WTC11 (cell line): Measurements from ENCODE around the gene ATP5MG. TPM values are rescaled to one million over a fixed set of nuclear protein-coding genes. Genes with fewer than 3 reads are reported as not detected.

Experiments
- ATAC-seq: fragments of 200-7000 bp; cut with Tn5 transposase; 2 replicates; pipeline ENCODE4 v1.10.0; 2021; ENCODE audit warnings: mild to moderate bottlenecking, moderate library complexity
- CTCF ChIA-PET: fragments of 300-600 bp; sonication (Branson Sonifier 250); formaldehyde crosslinking; loops from one replicate; lab custom pipeline; 2021; ENCODE audit warnings: antibody characterized with exemption; lab: Charles Lee
- POLR2A ChIA-PET: fragments of 350-600 bp; sonication (Branson Sonifier 250); formaldehyde crosslinking; loops from one replicate; lab custom pipeline; 2021; ENCODE audit warnings: antibody characterized with exemption; lab: Charles Lee
- DNase-seq: peaks from one replicate; pipeline ENCODE4 v3.0.0; 2021; ENCODE audit warnings: low spot score
- H3K27ac Mint-ChIP-seq: 2 replicates; pipeline ENCODE4 v1.8.0; 2021; ENCODE audit warnings: mixed read lengths
- H3K27me3 Mint-ChIP-seq: 2 replicates; pipeline ENCODE4 v1.8.0; 2021; ENCODE audit warnings: low read depth, mild to moderate bottlenecking, moderate library complexity, mixed read lengths
- H3K36me3 Mint-ChIP-seq: 2 replicates; pipeline ENCODE4 v1.8.0; 2021; ENCODE audit warnings: mixed read lengths
- H3K4me1 Mint-ChIP-seq: 2 replicates; pipeline ENCODE4 v1.8.0; 2022; ENCODE audit warnings: mixed read lengths
- H3K4me3 Mint-ChIP-seq: 2 replicates; pipeline ENCODE4 v1.8.0; 2021; ENCODE audit warnings: mild to moderate bottlenecking, moderate library complexity, mixed read lengths
- H3K9me3 Mint-ChIP-seq: 2 replicates; pipeline ENCODE4 v1.8.0; 2021; ENCODE audit warnings: mixed read lengths
- CREM ChIP-seq: sonication (generic); formaldehyde crosslinking; IDR thresholded peaks from 2 replicates; pipeline ENCODE4 v1.8.1; 2022; ENCODE audit warnings: mild to moderate bottlenecking, missing genetic modification reagents, moderate library complexity
- CTCF ChIP-seq: fragments of 200-600 bp; IDR thresholded peaks from 2 replicates; pipeline ENCODE4 v1.8.0; 2022; ENCODE audit warnings: antibody characterized with exemption
- E2F4 ChIP-seq: sonication (generic); formaldehyde crosslinking; IDR thresholded peaks from 2 replicates; pipeline ENCODE4 v1.8.1; 2022; ENCODE audit warnings: low read depth, mild to moderate bottlenecking, moderate library complexity, missing genetic modification reagents, borderline replicate concordance
- ERG ChIP-seq: fragments of 250-450 bp; sonication (Bioruptor Pico); IDR thresholded peaks from 2 replicates; pipeline ENCODE4 v1.8.0; 2021; ENCODE audit warnings: mild to moderate bottlenecking
- FOXK1 ChIP-seq: sonication (generic); formaldehyde crosslinking; IDR thresholded peaks from 2 replicates; pipeline ENCODE4 v1.8.0; 2022; ENCODE audit warnings: mild to moderate bottlenecking, moderate library complexity, missing genetic modification reagents
- GRHL2 ChIP-seq: fragments of 250-450 bp; sonication (Bioruptor Pico); IDR thresholded peaks from 2 replicates; pipeline ENCODE4 v1.8.0; 2022; ENCODE audit warnings: mild to moderate bottlenecking, moderate library complexity; ENCODE audit not compliant: insufficient replicate concordance, severe bottlenecking
- HMGXB4 ChIP-seq: sonication (generic); formaldehyde crosslinking; IDR thresholded peaks from 2 replicates; pipeline ENCODE4 v1.8.1; 2023; ENCODE audit warnings: mild to moderate bottlenecking, moderate library complexity, missing genetic modification reagents
- IRF2 ChIP-seq: sonication (generic); formaldehyde crosslinking; IDR thresholded peaks from 2 replicates; pipeline ENCODE4 v1.8.0; 2022; ENCODE audit warnings: low read depth, missing genetic modification reagents, borderline replicate concordance
- JAZF1 ChIP-seq: fragments of 250-450 bp; sonication (Bioruptor Pico); IDR thresholded peaks from 2 replicates; pipeline ENCODE4 v1.9.0; 2021; ENCODE audit warnings: moderate library complexity, mild to moderate bottlenecking, inconsistent platforms
- NR2C2 ChIP-seq: sonication (generic); formaldehyde crosslinking; IDR thresholded peaks from 2 replicates; pipeline ENCODE4 v1.8.0; 2022; ENCODE audit warnings: mild to moderate bottlenecking, missing genetic modification reagents
- SOX15 ChIP-seq: fragments of 250-450 bp; sonication (Bioruptor Pico); IDR thresholded peaks from 2 replicates; pipeline ENCODE4 v1.9.0; 2021; ENCODE audit warnings: mild to moderate bottlenecking
- TCF7 ChIP-seq: sonication (generic); formaldehyde crosslinking; IDR thresholded peaks from 2 replicates; pipeline ENCODE4 v1.8.0; 2022; ENCODE audit warnings: mild to moderate bottlenecking, low read depth, missing genetic modification reagents, moderate library complexity
- ZNF232 ChIP-seq: sonication (generic); formaldehyde crosslinking; IDR thresholded peaks from 2 replicates; pipeline ENCODE4 v1.8.0; 2022; ENCODE audit warnings: mild to moderate bottlenecking, missing genetic modification reagents
- ZNF263 ChIP-seq: sonication (generic); formaldehyde crosslinking; IDR thresholded peaks from 2 replicates; pipeline ENCODE4 v1.8.1; 2022; ENCODE audit warnings: low read depth, mild to moderate bottlenecking, moderate library complexity, missing genetic modification reagents
- total RNA-seq: library from RNA; stranded (reverse); gene quantifications from 3 replicates; pipeline ENCODE4 v1.2.3, GENCODE V29; 2021
- TF ChIP-seq, protein P1 (sequence below): sonication (generic); formaldehyde crosslinking; IDR thresholded peaks from 2 replicates; pipeline ENCODE4 v1.8.1; 2023; ENCODE audit warnings: mild to moderate bottlenecking, missing genetic modification reagents
- TF ChIP-seq, protein P2 (sequence below): sonication (generic); formaldehyde crosslinking; IDR thresholded peaks from 2 replicates; pipeline ENCODE4 v1.8.1; 2023; ENCODE audit warnings: mild to moderate bottlenecking, missing genetic modification reagents
- TF ChIP-seq, protein P3 (sequence below): sonication (generic); formaldehyde crosslinking; conservative IDR thresholded peaks from 2 replicates; pipeline ENCODE4 v1.8.1; 2023; ENCODE audit warnings: mild to moderate bottlenecking, low read depth, missing genetic modification reagents, moderate library complexity
- TF ChIP-seq, protein P4 (sequence below): sonication (generic); formaldehyde crosslinking; IDR thresholded peaks from 2 replicates; pipeline ENCODE4 v1.8.0; 2022; ENCODE audit warnings: missing genetic modification reagents

Gene ATP5MG
- total RNA-seq, 1 experiment from 2014 or later, result 251 TPM

GRCh38 chr11:118450451-118450850 is 49.0 kb downstream of the ATP5MG start:
- TF ChIP-seq, protein P1, sequence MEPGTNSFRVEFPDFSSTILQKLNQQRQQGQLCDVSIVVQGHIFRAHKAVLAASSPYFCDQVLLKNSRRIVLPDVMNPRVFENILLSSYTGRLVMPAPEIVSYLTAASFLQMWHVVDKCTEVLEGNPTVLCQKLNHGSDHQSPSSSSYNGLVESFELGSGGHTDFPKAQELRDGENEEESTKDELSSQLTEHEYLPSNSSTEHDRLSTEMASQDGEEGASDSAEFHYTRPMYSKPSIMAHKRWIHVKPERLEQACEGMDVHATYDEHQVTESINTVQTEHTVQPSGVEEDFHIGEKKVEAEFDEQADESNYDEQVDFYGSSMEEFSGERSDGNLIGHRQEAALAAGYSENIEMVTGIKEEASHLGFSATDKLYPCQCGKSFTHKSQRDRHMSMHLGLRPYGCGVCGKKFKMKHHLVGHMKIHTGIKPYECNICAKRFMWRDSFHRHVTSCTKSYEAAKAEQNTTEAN (CRISPR knock-in tag), result no peak
- TF ChIP-seq CTCF (no peak), GRHL2 (CRISPR knock-in tag) (no peak), ERG (CRISPR knock-in tag) (no peak), ZNF263 (CRISPR knock-in tag) (no peak), E2F4 (no peak), ZNF232 (no peak), JAZF1 (no peak), SOX15 (CRISPR knock-in tag) (no peak), HMGXB4 (CRISPR knock-in tag) (no peak), CREM (CRISPR knock-in tag) (no peak), IRF2 (CRISPR knock-in tag) (no peak), TCF7 (CRISPR knock-in tag) (no peak), NR2C2 (CRISPR knock-in tag) (no peak), FOXK1 (no peak)
- TF ChIP-seq, protein P2, sequence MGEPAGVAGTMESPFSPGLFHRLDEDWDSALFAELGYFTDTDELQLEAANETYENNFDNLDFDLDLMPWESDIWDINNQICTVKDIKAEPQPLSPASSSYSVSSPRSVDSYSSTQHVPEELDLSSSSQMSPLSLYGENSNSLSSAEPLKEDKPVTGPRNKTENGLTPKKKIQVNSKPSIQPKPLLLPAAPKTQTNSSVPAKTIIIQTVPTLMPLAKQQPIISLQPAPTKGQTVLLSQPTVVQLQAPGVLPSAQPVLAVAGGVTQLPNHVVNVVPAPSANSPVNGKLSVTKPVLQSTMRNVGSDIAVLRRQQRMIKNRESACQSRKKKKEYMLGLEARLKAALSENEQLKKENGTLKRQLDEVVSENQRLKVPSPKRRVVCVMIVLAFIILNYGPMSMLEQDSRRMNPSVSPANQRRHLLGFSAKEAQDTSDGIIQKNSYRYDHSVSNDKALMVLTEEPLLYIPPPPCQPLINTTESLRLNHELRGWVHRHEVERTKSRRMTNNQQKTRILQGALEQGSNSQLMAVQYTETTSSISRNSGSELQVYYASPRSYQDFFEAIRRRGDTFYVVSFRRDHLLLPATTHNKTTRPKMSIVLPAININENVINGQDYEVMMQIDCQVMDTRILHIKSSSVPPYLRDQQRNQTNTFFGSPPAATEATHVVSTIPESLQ, result no peak
- TF ChIP-seq, protein P3, sequence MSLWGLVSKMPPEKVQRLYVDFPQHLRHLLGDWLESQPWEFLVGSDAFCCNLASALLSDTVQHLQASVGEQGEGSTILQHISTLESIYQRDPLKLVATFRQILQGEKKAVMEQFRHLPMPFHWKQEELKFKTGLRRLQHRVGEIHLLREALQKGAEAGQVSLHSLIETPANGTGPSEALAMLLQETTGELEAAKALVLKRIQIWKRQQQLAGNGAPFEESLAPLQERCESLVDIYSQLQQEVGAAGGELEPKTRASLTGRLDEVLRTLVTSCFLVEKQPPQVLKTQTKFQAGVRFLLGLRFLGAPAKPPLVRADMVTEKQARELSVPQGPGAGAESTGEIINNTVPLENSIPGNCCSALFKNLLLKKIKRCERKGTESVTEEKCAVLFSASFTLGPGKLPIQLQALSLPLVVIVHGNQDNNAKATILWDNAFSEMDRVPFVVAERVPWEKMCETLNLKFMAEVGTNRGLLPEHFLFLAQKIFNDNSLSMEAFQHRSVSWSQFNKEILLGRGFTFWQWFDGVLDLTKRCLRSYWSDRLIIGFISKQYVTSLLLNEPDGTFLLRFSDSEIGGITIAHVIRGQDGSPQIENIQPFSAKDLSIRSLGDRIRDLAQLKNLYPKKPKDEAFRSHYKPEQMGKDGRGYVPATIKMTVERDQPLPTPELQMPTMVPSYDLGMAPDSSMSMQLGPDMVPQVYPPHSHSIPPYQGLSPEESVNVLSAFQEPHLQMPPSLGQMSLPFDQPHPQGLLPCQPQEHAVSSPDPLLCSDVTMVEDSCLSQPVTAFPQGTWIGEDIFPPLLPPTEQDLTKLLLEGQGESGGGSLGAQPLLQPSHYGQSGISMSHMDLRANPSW (CRISPR knock-in tag), result no peak
- TF ChIP-seq, protein P4, sequence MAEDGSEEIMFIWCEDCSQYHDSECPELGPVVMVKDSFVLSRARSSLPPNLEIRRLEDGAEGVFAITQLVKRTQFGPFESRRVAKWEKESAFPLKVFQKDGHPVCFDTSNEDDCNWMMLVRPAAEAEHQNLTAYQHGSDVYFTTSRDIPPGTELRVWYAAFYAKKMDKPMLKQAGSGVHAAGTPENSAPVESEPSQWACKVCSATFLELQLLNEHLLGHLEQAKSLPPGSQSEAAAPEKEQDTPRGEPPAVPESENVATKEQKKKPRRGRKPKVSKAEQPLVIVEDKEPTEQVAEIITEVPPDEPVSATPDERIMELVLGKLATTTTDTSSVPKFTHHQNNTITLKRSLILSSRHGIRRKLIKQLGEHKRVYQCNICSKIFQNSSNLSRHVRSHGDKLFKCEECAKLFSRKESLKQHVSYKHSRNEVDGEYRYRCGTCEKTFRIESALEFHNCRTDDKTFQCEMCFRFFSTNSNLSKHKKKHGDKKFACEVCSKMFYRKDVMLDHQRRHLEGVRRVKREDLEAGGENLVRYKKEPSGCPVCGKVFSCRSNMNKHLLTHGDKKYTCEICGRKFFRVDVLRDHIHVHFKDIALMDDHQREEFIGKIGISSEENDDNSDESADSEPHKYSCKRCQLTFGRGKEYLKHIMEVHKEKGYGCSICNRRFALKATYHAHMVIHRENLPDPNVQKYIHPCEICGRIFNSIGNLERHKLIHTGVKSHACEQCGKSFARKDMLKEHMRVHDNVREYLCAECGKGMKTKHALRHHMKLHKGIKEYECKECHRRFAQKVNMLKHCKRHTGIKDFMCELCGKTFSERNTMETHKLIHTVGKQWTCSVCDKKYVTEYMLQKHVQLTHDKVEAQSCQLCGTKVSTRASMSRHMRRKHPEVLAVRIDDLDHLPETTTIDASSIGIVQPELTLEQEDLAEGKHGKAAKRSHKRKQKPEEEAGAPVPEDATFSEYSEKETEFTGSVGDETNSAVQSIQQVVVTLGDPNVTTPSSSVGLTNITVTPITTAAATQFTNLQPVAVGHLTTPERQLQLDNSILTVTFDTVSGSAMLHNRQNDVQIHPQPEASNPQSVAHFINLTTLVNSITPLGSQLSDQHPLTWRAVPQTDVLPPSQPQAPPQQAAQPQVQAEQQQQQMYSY, result no peak
- H3K36me3 Mint-ChIP-seq, result peaks cover 9% of the 10 kb centered on the region
- ChIA-PET CTCF (interaction anchor here (1.2 kb wide), 1 partner anchor 38 kb away, joined by 3 read pairs; no protein-coding TSS in a partner anchor), POLR2A (interaction anchor here (0.7 kb wide), 1 partner anchor 10 kb away, joined by 5 read pairs; no protein-coding TSS in a partner anchor)
- no peaks in the 10 kb centered on the region for H3K9me3 Mint-ChIP-seq
- DNase-seq (no peak), ATAC-seq (no peak)
- H3K27ac Mint-ChIP-seq, result peak overlapping the region; percentile 6; the same call in 1 of the 2 replicates
- H3K4me3 Mint-ChIP-seq, result no peak overlapping the region
- no peaks in the 10 kb centered on the region for H3K4me1 Mint-ChIP-seq
- no peaks in the 10 kb centered on the region for H3K27me3 Mint-ChIP-seq
